Endothelial cell of umbilical vein (primary cell): ENCODE measurements around the gene CLCN2. TPM values are rescaled to one million over a fixed set of nuclear protein-coding genes. Genes with fewer than 3 reads are reported as not detected.

Experiments used
- BruUV-seq: library from RNA; stranded (reverse); fragments of 400-500 nt; replicated peaks from 2 replicates; lab custom pipeline; 2021; lab: Mats Ljungman, UMichigan
- CTCF ChIA-PET: fragments of 300-600, 350-600 bp; sonication (Branson Sonifier 250); formaldehyde crosslinking; loops from one replicate; lab custom pipeline; 2021; ENCODE audit warnings: antibody characterized with exemption, inconsistent platforms; lab: Charles Lee
- POLR2A ChIA-PET: fragments of 300-600, 350-600 bp; sonication (Branson Sonifier 250); formaldehyde crosslinking; loops from one replicate; lab custom pipeline; 2021; ENCODE audit warnings: antibody characterized with exemption, inconsistent platforms; lab: Charles Lee
- DNase-seq: peaks from one replicate; pipeline ENCODE4 v3.0.0-alpha.2; 2011; ENCODE audit warnings: low read depth, low spot score
- FAIRE-seq: peaks from 2 replicates; lab custom pipeline; 2011; peaks lifted over from hg19 to GRCh38; lab: Jason Lieb, UNC
- H2AFZ ChIP-seq: 2 replicates; pipeline ENCODE4 v1.6.0; 2012; ENCODE audit warnings: low read depth, low read length, control low read depth, inconsistent platforms
- H3K27ac ChIP-seq: 2 replicates; pipeline ENCODE4 v1.5.1; 2011; ENCODE audit warnings: low read depth, mild to moderate bottlenecking, control low read depth, low read length, moderate library complexity; ENCODE audit not compliant: insufficient read depth
- H3K27me3 ChIP-seq, 2 experiments: 2 replicates each; pipeline versions ENCODE4 v1.6.0 to v1.6.1; 2011; ENCODE audit warnings: low read length in 2 of 2, mixed read lengths in 1 of 2; ENCODE audit not compliant: control insufficient read depth in 2 of 2, insufficient read depth in 2 of 2
- H3K36me3 ChIP-seq, 2 experiments: 2 replicates in 1 of 2; 3 replicates in 1 of 2; pipeline ENCODE4 v1.5.1; 2011; ENCODE audit warnings: low read length in 2 of 2, mild to moderate bottlenecking in 1 of 2, moderate library complexity in 1 of 2; ENCODE audit not compliant: control insufficient read depth in 2 of 2, insufficient read depth in 2 of 2; ENCODE audit errors: extremely low read depth in 1 of 2
- H3K4me1 ChIP-seq: 3 replicates; pipeline ENCODE4 v1.5.1; 2011; ENCODE audit warnings: mild to moderate bottlenecking, low read length; ENCODE audit not compliant: control insufficient read depth, insufficient read depth; ENCODE audit errors: extremely low read depth
- H3K4me2 ChIP-seq: 2 replicates; pipeline ENCODE4 v1.6.1; 2011; ENCODE audit warnings: low read length, control low read depth, mixed read lengths; ENCODE audit not compliant: insufficient read depth
- H3K4me3 ChIP-seq, 3 experiments: fragments of 200-600 bp in 1 of 3; sonication (generic), shearing (Covaris generic) in 1 of 3; replicated peaks in 1 of 3; 2 replicates each; pipeline ENCODE4 v1.5.1; 2011 to 2016; ENCODE audit warnings: control low read depth in 3 of 3, low read length in 3 of 3, mild to moderate bottlenecking in 2 of 3, inconsistent platforms in 1 of 3, low read depth in 1 of 3, moderate library complexity in 1 of 3; ENCODE audit not compliant: insufficient read depth in 1 of 3
- H3K79me2 ChIP-seq: 2 replicates; pipeline ENCODE4 v1.6.0; 2012; ENCODE audit warnings: low read length, inconsistent platforms; ENCODE audit not compliant: control insufficient read depth, insufficient read depth
- H3K9ac ChIP-seq: replicated peaks from 2 replicates; pipeline ENCODE3; 2011; ENCODE audit warnings: low read length, control low read depth; ENCODE audit not compliant: insufficient read depth; ENCODE audit errors: extremely low read depth
- H3K9me1 ChIP-seq: replicated peaks from 3 replicates; pipeline ENCODE4 v1.6.0; 2011; ENCODE audit warnings: mild to moderate bottlenecking, low read length; ENCODE audit not compliant: control insufficient read depth, insufficient read depth; ENCODE audit errors: extremely low read depth
- H3K9me3 ChIP-seq: replicated peaks from 2 replicates; pipeline ENCODE4 v1.5.1; 2012; ENCODE audit warnings: low read length, inconsistent platforms; ENCODE audit not compliant: control insufficient read depth, insufficient read depth
- H4K20me1 ChIP-seq: replicated peaks from 2 replicates; pipeline ENCODE3; 2011; ENCODE audit warnings: mild to moderate bottlenecking, low read length; ENCODE audit not compliant: control insufficient read depth, insufficient read depth; ENCODE audit errors: extremely low read depth
- FOS ChIP-seq: IDR thresholded peaks from 2 replicates; pipeline ENCODE4 v1.6.1; 2011; ENCODE audit warnings: mild to moderate bottlenecking, low read length, moderate library complexity, borderline replicate concordance; ENCODE audit not compliant: insufficient read depth
- JUN ChIP-seq: IDR thresholded peaks from 2 replicates; pipeline ENCODE4 v1.6.1; 2011; ENCODE audit warnings: borderline replicate concordance, low read depth; ENCODE audit not compliant: insufficient read length, insufficient read depth
- MAX ChIP-seq: IDR thresholded peaks from 2 replicates; pipeline ENCODE4 v1.6.1; 2011; ENCODE audit not compliant: insufficient read depth, insufficient read length
- POLR2A ChIP-seq: IDR thresholded peaks from 2 replicates; pipeline ENCODE4 v1.6.1; 2012; ENCODE audit warnings: low read depth, mild to moderate bottlenecking, control low read depth, low read length
- POLR2AphosphoS5 ChIP-seq: IDR thresholded peaks from 2 replicates; pipeline ENCODE4 v1.6.1; 2012; ENCODE audit warnings: low read depth, mild to moderate bottlenecking, control low read depth, low read length, moderate library complexity; ENCODE audit not compliant: insufficient read depth
- dilution Hi-C: fragments of 300-500 bp; cut with MboI; formaldehyde crosslinking; loops from one replicate; pipeline ENCODE4 v1.15.0; 2019; ENCODE audit warnings: low sequenced_read_pairs; ENCODE audit not compliant: extremely low pct_ligation_motif_present
- intact Hi-C: fragments of 100-400 bp; cut with micrococcal nuclease; formaldehyde crosslinking; loops from one replicate; pipeline ENCODE4 v1.10.0; 2022
- polyA plus RNA-seq, 4 experiments: library from polyadenylated mRNA; depleted of rRNA in 3 of 4; stranded (reverse) in 3 of 4; unstranded in 1 of 4; fragments of >200 nt; gene quantifications; 2 replicates each; pipeline versions ENCODE4 v1.2.1 to v1.2.3, GENCODE V29; 2011 to 2012; ENCODE audit warnings: missing spikeins in 1 of 4
- total RNA-seq: library from RNA; stranded (reverse); gene quantifications from 2 replicates; pipeline ENCODE4 v1.2.3, GENCODE V29; 2021

CLCN2 gene
- total and polyA plus RNA-seq, 2 donors (not counting 3 experiments of a cell fraction or from before 2014, with no cell fraction given), result 3.5 to 6.5 TPM

GRCh38 chr3:184320104-184320445 lies 41.3 kb downstream of the CLCN2 start:
- intact Hi-C loops, result loop anchor here (1.0 kb wide), 1 partner anchor 12 kb away; no protein-coding TSS in a partner anchor
- TF ChIP-seq POLR2AphosphoS5 (peak; percentile 61), MAX (no peak), FOS (peak; percentile 71), JUN (peak; percentile 40)

GRCh38 chr3:184317201-184317600 lies 44.2 kb downstream of the CLCN2 start:
- peak overlapping the region; percentile 84 for H3K4me2 ChIP-seq
- no peaks in the 10 kb centered on the region for H3K9me3 ChIP-seq
- no peaks in the 10 kb centered on the region for H3K9me1 ChIP-seq
- peaks cover 45% of the 10 kb centered on the region for H3K4me1 ChIP-seq
- intact Hi-C loops, result no loop called here
- H3K79me2 ChIP-seq, result peaks cover 70% of the 10 kb centered on the region
- dilution Hi-C loops, result no loop called here
- DNase-seq, result no peak
- peak overlapping the region in 1 of 3 experiments; percentile 59 for H3K4me3 ChIP-seq
- no TSS peak for BruUV-seq
- H3K27me3 ChIP-seq, result no peaks in the 10 kb centered on the region
- no peak overlapping the region for H3K9ac ChIP-seq
- peaks cover 28% of the 10 kb centered on the region in 2 experiments for H3K36me3 ChIP-seq
- CTCF ChIA-PET, result interaction anchor here (1.5 to 1.9 kb wide), 2 partner anchors 20 to 422 kb away, joined by 3 to 5 read pairs; partner anchors contain the start of gene FAM131A
- POLR2A ChIA-PET, result no interaction called here
- H2AFZ ChIP-seq, result no peak overlapping the region
- no peak overlapping the region for H3K27ac ChIP-seq
- TF ChIP-seq JUN (no peak), POLR2A (peak; percentile 18)
- no peak for FAIRE-seq
- peaks cover 3% of the 10 kb centered on the region for H4K20me1 ChIP-seq

More at GRCh38 chr3:184320104-184320445, 41.3 kb downstream of the CLCN2 start:
- no peak overlapping the region for H3K4me2 ChIP-seq
- no TSS peak for BruUV-seq
- H3K27me3 ChIP-seq, result no peaks in the 10 kb centered on the region
- no peaks in the 10 kb centered on the region for H3K9me1 ChIP-seq
- peak; percentile 92 for FAIRE-seq
- H3K4me1 ChIP-seq, result peaks cover 45% of the 10 kb centered on the region
- dilution Hi-C loops, result no loop called here
- no peaks in the 10 kb centered on the region for H3K9me3 ChIP-seq
- H3K36me3 ChIP-seq, result peaks cover 52 to 53% of the 10 kb centered on the region in 2 experiments
- H3K4me3 ChIP-seq, result no peak overlapping the region
- peak; percentile 94 for DNase-seq
- ChIA-PET CTCF (interaction anchor here (0.7 to 1.8 kb wide), 4 partner anchors 14 to 51 kb away, joined by 3 to 10 read pairs (median 5); no protein-coding TSS in a partner anchor), POLR2A (interaction anchor here (0.6 to 0.8 kb wide), 2 partner anchors 15 to 872 kb away, joined by 3 read pairs; no protein-coding TSS in a partner anchor)
- H3K9ac ChIP-seq, result peak overlapping the region; percentile 10
- no peak overlapping the region for H2AFZ ChIP-seq
- H4K20me1 ChIP-seq, result peaks cover 3% of the 10 kb centered on the region
- peak overlapping the region; percentile 38 for H3K27ac ChIP-seq
- H3K79me2 ChIP-seq, result peaks cover 93% of the 10 kb centered on the region
